K562 (cell line): ENCODE measurements around the gene DXO. TPM values are rescaled to one million over a fixed set of nuclear protein-coding genes. Genes with fewer than 3 reads are reported as not detected.

Source experiments
- polyA plus RNA-seq, 8 experiments: library from polyadenylated mRNA; depleted of rRNA in 4 of 8; stranded (reverse) in 5 of 8; unstranded in 3 of 8; fragments of >200 nt; fragmentation: Nextera tagmentation in 2 of 8; fragmentation: Illumina TruSeq in 1 of 8; extraction: Ambion mirVana in 2 of 8; extraction: Trizol in 1 of 8; gene quantifications; 2 replicates each; pipeline versions ENCODE4 v1.2.1 to v1.2.3, GENCODE V29; 2011 to 2014; ENCODE audit warnings: inconsistent platforms in 1 of 8, missing spikeins in 1 of 8
- total RNA-seq, 7 experiments: library from RNA; depleted of rRNA in 6 of 7; stranded (reverse); fragments of >200 nt in 6 of 7; fragmentation: Illumina TruSeq in 2 of 7; extraction: Trizol in 2 of 7; gene quantifications; 2 replicates each; pipeline versions ENCODE4 v1.2.1 to v1.2.3, GENCODE V29; 2011 to 2021; ENCODE audit warnings: low replicate concordance in 1 of 7
- TF ChIP-seq, protein P1 (sequence below): fragments of 450-650 bp; IDR thresholded peaks from 2 replicates; pipeline ENCODE4 v1.6.1; 2016; ENCODE audit warnings: low read depth

The DXO gene
- total and polyA plus RNA-seq, 9 of the 15 experiments (the other 6 are each of a cell fraction or from before 2014, with no cell fraction given), result 6.4 to 35.1 (median 19.4) TPM

GRCh38 chr6:31947864-31948263 is 24.1 kb downstream of the DXO start (continued):
- TF ChIP-seq, protein P1, sequence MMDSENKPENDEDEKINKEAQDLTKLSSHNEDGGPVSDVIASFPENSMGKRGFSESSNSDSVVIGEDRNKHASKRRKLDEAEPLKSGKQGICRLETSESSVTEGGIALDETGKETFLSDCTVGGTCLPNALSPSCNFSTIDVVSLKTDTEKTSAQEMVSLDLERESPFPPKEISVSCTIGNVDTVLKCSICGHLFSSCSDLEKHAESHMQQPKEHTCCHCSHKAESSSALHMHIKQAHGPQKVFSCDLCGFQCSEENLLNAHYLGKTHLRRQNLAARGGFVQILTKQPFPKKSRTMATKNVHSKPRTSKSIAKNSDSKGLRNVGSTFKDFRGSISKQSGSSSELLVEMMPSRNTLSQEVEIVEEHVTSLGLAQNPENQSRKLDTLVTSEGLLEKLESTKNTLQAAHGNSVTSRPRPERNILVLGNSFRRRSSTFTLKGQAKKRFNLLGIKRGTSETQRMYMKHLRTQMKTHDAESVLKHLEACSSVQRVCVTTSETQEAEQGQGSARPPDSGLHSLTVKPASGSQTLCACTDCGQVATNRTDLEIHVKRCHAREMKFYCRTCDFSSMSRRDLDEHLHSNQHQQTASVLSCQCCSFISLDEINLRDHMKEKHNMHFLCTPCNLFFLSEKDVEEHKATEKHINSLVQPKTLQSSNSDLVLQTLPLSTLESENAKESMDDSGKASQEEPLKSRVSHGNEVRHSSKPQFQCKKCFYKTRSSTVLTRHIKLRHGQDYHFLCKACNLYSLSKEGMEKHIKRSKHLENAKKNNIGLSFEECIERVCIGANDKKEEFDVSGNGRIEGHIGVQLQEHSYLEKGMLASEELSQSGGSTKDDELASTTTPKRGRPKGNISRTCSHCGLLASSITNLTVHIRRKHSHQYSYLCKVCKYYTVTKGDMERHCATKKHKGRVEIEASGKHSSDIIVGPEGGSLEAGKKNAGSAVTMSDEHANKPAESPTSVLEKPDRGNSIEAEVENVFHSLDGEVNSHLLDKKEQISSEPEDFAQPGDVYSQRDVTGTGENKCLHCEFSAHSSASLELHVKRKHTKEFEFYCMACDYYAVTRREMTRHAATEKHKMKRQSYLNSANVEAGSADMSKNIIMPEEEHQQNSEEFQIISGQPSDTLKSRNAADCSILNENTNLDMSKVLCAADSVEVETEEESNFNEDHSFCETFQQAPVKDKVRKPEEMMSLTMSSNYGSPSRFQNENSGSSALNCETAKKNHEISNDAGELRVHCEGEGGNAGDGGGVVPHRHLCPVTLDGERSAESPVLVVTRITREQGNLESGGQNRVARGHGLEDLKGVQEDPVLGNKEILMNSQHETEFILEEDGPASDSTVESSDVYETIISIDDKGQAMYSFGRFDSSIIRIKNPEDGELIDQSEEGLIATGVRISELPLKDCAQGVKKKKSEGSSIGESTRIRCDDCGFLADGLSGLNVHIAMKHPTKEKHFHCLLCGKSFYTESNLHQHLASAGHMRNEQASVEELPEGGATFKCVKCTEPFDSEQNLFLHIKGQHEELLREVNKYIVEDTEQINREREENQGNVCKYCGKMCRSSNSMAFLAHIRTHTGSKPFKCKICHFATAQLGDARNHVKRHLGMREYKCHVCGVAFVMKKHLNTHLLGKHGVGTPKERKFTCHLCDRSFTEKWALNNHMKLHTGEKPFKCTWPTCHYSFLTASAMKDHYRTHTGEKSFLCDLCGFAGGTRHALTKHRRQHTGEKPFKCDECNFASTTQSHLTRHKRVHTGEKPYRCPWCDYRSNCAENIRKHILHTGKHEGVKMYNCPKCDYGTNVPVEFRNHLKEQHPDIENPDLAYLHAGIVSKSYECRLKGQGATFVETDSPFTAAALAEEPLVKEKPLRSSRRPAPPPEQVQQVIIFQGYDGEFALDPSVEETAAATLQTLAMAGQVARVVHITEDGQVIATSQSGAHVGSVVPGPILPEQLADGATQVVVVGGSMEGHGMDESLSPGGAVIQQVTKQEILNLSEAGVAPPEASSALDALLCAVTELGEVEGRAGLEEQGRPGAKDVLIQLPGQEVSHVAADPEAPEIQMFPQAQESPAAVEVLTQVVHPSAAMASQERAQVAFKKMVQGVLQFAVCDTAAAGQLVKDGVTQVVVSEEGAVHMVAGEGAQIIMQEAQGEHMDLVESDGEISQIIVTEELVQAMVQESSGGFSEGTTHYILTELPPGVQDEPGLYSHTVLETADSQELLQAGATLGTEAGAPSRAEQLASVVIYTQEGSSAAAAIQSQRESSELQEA, result no peak
